Parathyroid adenoma (tissue), 2 donors: Measurements from ENCODE around the gene GNAZ.

Source experiments
- H2AFZ ChIP-seq: fragments of 300-600 bp; sonication (generic); one replicate; pipeline ENCODE4 v1.7.0; 2017; ENCODE audit warnings: antibody characterized with exemption, mild to moderate bottlenecking
- H3K27ac ChIP-seq: fragments of 300-600 bp; sonication (generic); one replicate; pipeline ENCODE4 v1.7.0; 2017
- H3K27me3 ChIP-seq: fragments of 300-600 bp; sonication (generic); one replicate; pipeline ENCODE4 v1.7.0; 2017; ENCODE audit warnings: low read length; ENCODE audit not compliant: control insufficient read depth, insufficient read depth
- H3K36me3 ChIP-seq: fragments of 300-600 bp; sonication (generic); one replicate; pipeline ENCODE4 v1.7.0; 2017; ENCODE audit warnings: low read length; ENCODE audit not compliant: control insufficient read depth, insufficient read depth
- H3K4me1 ChIP-seq: fragments of 300-600 bp; sonication (generic); one replicate; pipeline ENCODE4 v1.7.0; 2017; ENCODE audit warnings: control low read depth
- H3K4me2 ChIP-seq: fragments of 300-600 bp; sonication (generic); one replicate; pipeline ENCODE4 v1.7.0; 2017; ENCODE audit warnings: low read length
- H3K4me3 ChIP-seq: fragments of 300-600 bp; sonication (generic); one replicate; pipeline ENCODE4 v1.7.0; 2017; ENCODE audit warnings: low read depth, low read length
- H3K79me2 ChIP-seq: fragments of 300-600 bp; sonication (generic); one replicate; pipeline ENCODE4 v1.7.0; 2017; ENCODE audit warnings: control low read depth
- H3K9ac ChIP-seq: fragments of 300-600 bp; sonication (generic); one replicate; pipeline ENCODE4 v1.7.0; 2017; ENCODE audit warnings: mild to moderate bottlenecking
- H3K9me3 ChIP-seq: fragments of 300-600 bp; sonication (generic); one replicate; pipeline ENCODE4 v1.7.0; 2017; ENCODE audit warnings: low read length; ENCODE audit not compliant: control insufficient read depth
- TF ChIP-seq, protein P1 (sequence below): fragments of 300-600 bp; sonication (generic); IDR thresholded peaks from one replicate; pipeline ENCODE4 v1.7.0; 2017; ENCODE audit warnings: antibody characterized with exemption, mild to moderate bottlenecking
- donor health status: primary hyperparathyroidism.

GNAZ gene

GRCh38 chr22:23158516-23159290 is 88.4 kb downstream of the GNAZ start:
- no peak overlapping the region for H2AFZ ChIP-seq
- no peak overlapping the region for H3K4me3 ChIP-seq
- no peaks in the 10 kb centered on the region for H3K9me3 ChIP-seq
- H3K27ac ChIP-seq, result no peak overlapping the region
- no peak overlapping the region for H3K4me2 ChIP-seq
- no peak overlapping the region for H3K9ac ChIP-seq
- TF ChIP-seq, protein P1, sequence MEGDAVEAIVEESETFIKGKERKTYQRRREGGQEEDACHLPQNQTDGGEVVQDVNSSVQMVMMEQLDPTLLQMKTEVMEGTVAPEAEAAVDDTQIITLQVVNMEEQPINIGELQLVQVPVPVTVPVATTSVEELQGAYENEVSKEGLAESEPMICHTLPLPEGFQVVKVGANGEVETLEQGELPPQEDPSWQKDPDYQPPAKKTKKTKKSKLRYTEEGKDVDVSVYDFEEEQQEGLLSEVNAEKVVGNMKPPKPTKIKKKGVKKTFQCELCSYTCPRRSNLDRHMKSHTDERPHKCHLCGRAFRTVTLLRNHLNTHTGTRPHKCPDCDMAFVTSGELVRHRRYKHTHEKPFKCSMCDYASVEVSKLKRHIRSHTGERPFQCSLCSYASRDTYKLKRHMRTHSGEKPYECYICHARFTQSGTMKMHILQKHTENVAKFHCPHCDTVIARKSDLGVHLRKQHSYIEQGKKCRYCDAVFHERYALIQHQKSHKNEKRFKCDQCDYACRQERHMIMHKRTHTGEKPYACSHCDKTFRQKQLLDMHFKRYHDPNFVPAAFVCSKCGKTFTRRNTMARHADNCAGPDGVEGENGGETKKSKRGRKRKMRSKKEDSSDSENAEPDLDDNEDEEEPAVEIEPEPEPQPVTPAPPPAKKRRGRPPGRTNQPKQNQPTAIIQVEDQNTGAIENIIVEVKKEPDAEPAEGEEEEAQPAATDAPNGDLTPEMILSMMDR, result no peak
- H3K4me1 ChIP-seq, result no peaks in the 10 kb centered on the region
- no peaks in the 10 kb centered on the region for H3K79me2 ChIP-seq
- no peaks in the 10 kb centered on the region for H3K36me3 ChIP-seq
- no peaks in the 10 kb centered on the region for H3K27me3 ChIP-seq

DNA sequence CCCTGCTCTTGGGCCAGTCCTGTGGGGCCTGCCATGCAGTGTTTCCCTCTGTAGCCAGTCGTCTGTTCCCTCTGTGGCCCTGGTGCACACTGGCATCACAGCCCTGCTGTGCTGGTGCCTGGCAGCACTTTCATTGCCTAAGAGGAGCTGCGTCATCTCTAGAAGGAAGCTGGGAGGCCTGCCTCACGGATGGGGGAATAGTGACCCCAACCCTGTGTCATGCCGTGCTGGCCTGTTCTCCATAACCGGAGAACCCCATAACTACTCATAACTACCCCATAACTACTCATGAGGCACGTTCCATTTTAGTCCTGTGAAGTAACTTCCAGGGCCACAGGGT is 88.9 kb downstream of the GNAZ start:
- H2AFZ ChIP-seq, result no peak overlapping the region
- no peak overlapping the region for H3K27ac ChIP-seq
- no peaks in the 10 kb centered on the region for H3K9me3 ChIP-seq
- no peaks in the 10 kb centered on the region for H3K36me3 ChIP-seq
- H3K9ac ChIP-seq, result no peak overlapping the region
- H3K4me2 ChIP-seq, result no peak overlapping the region
- no peaks in the 10 kb centered on the region for H3K79me2 ChIP-seq
- no peak overlapping the region for H3K4me3 ChIP-seq
- TF ChIP-seq, protein P1, result no peak
- H3K27me3 ChIP-seq, result no peaks in the 10 kb centered on the region
- no peaks in the 10 kb centered on the region for H3K4me1 ChIP-seq

GRCh38 chr22:23161029-23161428 is 90.7 kb downstream of the GNAZ start:
- no peak overlapping the region for H3K4me2 ChIP-seq
- no peaks in the 10 kb centered on the region for H3K27me3 ChIP-seq
- no peak overlapping the region for H2AFZ ChIP-seq
- no peak overlapping the region for H3K4me3 ChIP-seq
- H3K9ac ChIP-seq, result no peak overlapping the region
- no peaks in the 10 kb centered on the region for H3K4me1 ChIP-seq
- H3K36me3 ChIP-seq, result no peaks in the 10 kb centered on the region
- H3K9me3 ChIP-seq, result no peaks in the 10 kb centered on the region
- H3K27ac ChIP-seq, result no peak overlapping the region
- TF ChIP-seq, protein P1, result no peak
- H3K79me2 ChIP-seq, result no peaks in the 10 kb centered on the region

GRCh38 chr22:23161574-23161973 is 91.3 kb downstream of the GNAZ start:
- Histone ChIP-seq H3K79me2 (no peaks in the 10 kb centered on the region), H3K9ac (no peak overlapping the region), H3K27ac (no peak overlapping the region), H2AFZ (no peak overlapping the region), H3K27me3 (no peaks in the 10 kb centered on the region), H3K4me3 (no peak overlapping the region), H3K9me3 (no peaks in the 10 kb centered on the region), H3K4me1 (no peaks in the 10 kb centered on the region), H3K36me3 (no peaks in the 10 kb centered on the region), H3K4me2 (no peak overlapping the region)
- TF ChIP-seq, protein P1, result no peak

GRCh38 chr22:23163665-23164064 is 93.3 kb downstream of the GNAZ start:
- TF ChIP-seq, protein P1, result no peak
- Histone ChIP-seq H3K27me3 (no peaks in the 10 kb centered on the region), H3K27ac (no peak overlapping the region), H2AFZ (no peak overlapping the region), H3K4me2 (no peak overlapping the region), H3K79me2 (no peaks in the 10 kb centered on the region), H3K36me3 (no peaks in the 10 kb centered on the region), H3K9ac (no peak overlapping the region), H3K9me3 (no peaks in the 10 kb centered on the region), H3K4me3 (no peak overlapping the region), H3K4me1 (no peaks in the 10 kb centered on the region)
